Stomach (tissue), 9 donors: ENCODE measurements around the gene LDB2. TPM values are rescaled to one million over a fixed set of nuclear protein-coding genes. Genes with fewer than 3 reads are reported as not detected.

Source experiments
- DNase-seq, 2 donors: peaks; one replicate each; pipeline versions ENCODE4 v3.0.0 to v3.0.0-alpha.2; 2013 to 2019
- H3K27ac ChIP-seq, 5 donors: fragments of 200-600 bp in 4 of 5; sonication (generic) in 4 of 5; one replicate each; pipeline ENCODE4 v1.5.1; 2013 to 2019; ENCODE audit warnings: mild to moderate bottlenecking in 1 of 5, moderate library complexity in 1 of 5
- H3K27me3 ChIP-seq, 3 donors: fragments of 200-600 bp; sonication (generic); one replicate each; pipeline ENCODE4 v1.5.1; 2017 to 2019; ENCODE audit warnings: mixed run types in 1 of 3
- H3K36me3 ChIP-seq, 4 donors: fragments of 200-600 bp; sonication (generic); 1 replicate in 3 of 4; 2 replicates in 1 of 4; pipeline ENCODE4 v1.5.1; 2016 to 2019
- H3K4me1 ChIP-seq, 4 donors: fragments of 200-600 bp; sonication (generic); one replicate each; pipeline ENCODE4 v1.5.1; 2016 to 2019
- H3K4me3 ChIP-seq, 4 donors: fragments of 200-600 bp; sonication (generic) in 3 of 4; one replicate each; pipeline ENCODE4 v1.5.1; 2016 to 2019; ENCODE audit warnings: mild to moderate bottlenecking in 1 of 4
- H3K9me3 ChIP-seq, 4 donors: fragments of 200-600 bp; sonication (generic); one replicate each; pipeline ENCODE4 v1.5.1; 2016 to 2019
- CTCF ChIP-seq, 7 experiments: fragments of 450-650 bp in 4 of 7; fragments of 200-600 bp in 3 of 7; sonication (generic) in 3 of 7; IDR thresholded peaks; one replicate each; pipeline ENCODE4 v1.5.1; 2016 to 2019; ENCODE audit warnings: antibody characterized with exemption in 7 of 7, control low read depth in 2 of 7, mild to moderate bottlenecking in 1 of 7
- EP300 ChIP-seq: sonication (generic); formaldehyde crosslinking; IDR thresholded peaks from one replicate; pipeline ENCODE4 v1.6.1; 2017; ENCODE audit warnings: antibody characterized with exemption
- POLR2A ChIP-seq, 4 donors: fragments of 450-650 bp; IDR thresholded peaks; one replicate each; pipeline ENCODE4 v1.6.1; 2016; ENCODE audit warnings: antibody characterized with exemption in 4 of 4, control low read depth in 2 of 4, mild to moderate bottlenecking in 1 of 4, moderate library complexity in 1 of 4
- POLR2AphosphoS5 ChIP-seq, 3 donors: sonication (generic); formaldehyde crosslinking; IDR thresholded peaks; one replicate each; pipeline ENCODE4 v1.6.1; 2016; ENCODE audit warnings: antibody characterized with exemption in 3 of 3
- WGBS, 5 donors: extraction: QIAGEN DNeasy Blood & Tissue Kit in 3 of 5; methylation state at CpG; one replicate each; pipeline versions ENCODE4 v1.1.5 to v1.1.7; 2013 to 2018; 5-methylcytosine and 5-hydroxymethylcytosine counted together
- intact Hi-C: fragments of 100-400 bp; cut with DNase I; formaldehyde crosslinking; loops from one replicate; pipeline ENCODE4 v1.15.1; 2023; ENCODE audit warnings: low total_unique reads
- polyA plus RNA-seq, 3 donors: library from polyadenylated mRNA; stranded (reverse); fragments of 200-250 nt; gene quantifications; one replicate each; pipeline ENCODE4 v1.2.3, GENCODE V29; 2013
- total RNA-seq, 5 donors: library from RNA; depleted of rRNA; stranded (reverse); fragments of >200 nt; gene quantifications; one replicate each; pipeline versions ENCODE4 v1.1.0 to v1.2.3, GENCODE V29; 2014 to 2016
- donor health status: healthy with polysubstance abuse.
- donor health status: Bipolar disorder and iron deficiency.
- donor health status: healthy.

The LDB2 gene
- total and polyA plus RNA-seq, 8 donors = 6.2 to 63.3 (median 12.8) TPM

- H3K4me1 ChIP-seq = peaks cover 0 to 11% (median under 1%) of the 10 kb centered on the region in 4 donors
- TF ChIP-seq CTCF (IDR thresholded peaks at IDR 0.05) = no peak
- 82 to 96% (median 87%) methylated on average over 3 of the region's 3 CpGs for WGBS, 5 donors
- H3K27me3 ChIP-seq = no peaks in the 10 kb centered on the region
- no peak overlapping the region for H3K27ac ChIP-seq
- H3K4me3 ChIP-seq = no peak overlapping the region
- intact Hi-C loops = no loop called here
- no peaks in the 10 kb centered on the region for H3K9me3 ChIP-seq
- no peaks in the 10 kb centered on the region for H3K36me3 ChIP-seq
- no peak for DNase-seq
Observed at GRCh38 chr4:16667464-16667863, 231.0 kb downstream of the LDB2 start.

- peaks cover 0 to 11% (median 0%) of the 10 kb centered on the region in 4 donors for H3K4me1 ChIP-seq
- TF ChIP-seq POLR2AphosphoS5 (IDR thresholded peaks at IDR 0.05) (no peak), EP300 (no peak), CTCF (IDR thresholded peaks at IDR 0.05) (no peak)
- no peaks in the 10 kb centered on the region for H3K27me3 ChIP-seq
- H3K4me3 ChIP-seq = no peak overlapping the region
- no peak for DNase-seq
- H3K27ac ChIP-seq = no peak overlapping the region
- no peaks in the 10 kb centered on the region for H3K36me3 ChIP-seq
- intact Hi-C loops = no loop called here
- no peaks in the 10 kb centered on the region for H3K9me3 ChIP-seq
- 75 to 85% (median 81%) methylated on average over 12 of the region's 12 CpGs for WGBS, 5 donors
Observed at GRCh38 chr4:16665942-16666551, 232.4 kb downstream of the LDB2 start.

GRCh38 chr4:16663732-16664131, 234.7 kb downstream of the LDB2 start:
- DNase-seq = no peak
- TF ChIP-seq EP300 (no peak), CTCF (IDR thresholded peaks at IDR 0.05) (no peak), POLR2A (IDR thresholded peaks at IDR 0.05) (no peak), POLR2AphosphoS5 (IDR thresholded peaks at IDR 0.05) (no peak)
- Histone ChIP-seq H3K27ac (no peak overlapping the region), H3K4me3 (no peak overlapping the region), H3K4me1 (peaks cover 0 to 9% (median 0%) of the 10 kb centered on the region in 4 donors), H3K36me3 (no peaks in the 10 kb centered on the region), H3K27me3 (no peaks in the 10 kb centered on the region), H3K9me3 (no peaks in the 10 kb centered on the region)
- intact Hi-C loops = no loop called here

- Histone ChIP-seq H3K36me3 (no peaks in the 10 kb centered on the region), H3K4me3 (no peak overlapping the region), H3K9me3 (no peaks in the 10 kb centered on the region), H3K27me3 (no peaks in the 10 kb centered on the region), H3K4me1 (peaks cover 0 to 9% (median 0%) of the 10 kb centered on the region in 4 donors), H3K27ac (no peak overlapping the region)
- DNase-seq = no peak
- intact Hi-C loops = no loop called here
- TF ChIP-seq POLR2A (IDR thresholded peaks at IDR 0.05) (no peak), POLR2AphosphoS5 (IDR thresholded peaks at IDR 0.05) (no peak), EP300 (no peak), CTCF (IDR thresholded peaks at IDR 0.05) (no peak)
- 82 to 97% (median 89%) methylated on average over 4 of the region's 4 CpGs for WGBS, 5 donors
Observed at GRCh38 chr4:16663307-16663706, 235.1 kb downstream of the LDB2 start.
